ENCODE data around the gene CSE1L. TPM values are rescaled to one million over a fixed set of nuclear protein-coding genes. Genes with fewer than 3 reads are reported as not detected.
"Not testable (repeated sequence)": the region's sequence is repeated elsewhere in the genome, so short reads cannot be mapped to it uniquely, and the experiment has no call there.

CSE1L gene
- total RNA-seq, 4 donors from 2014 or later, result 42.8 to 56.6 (median 45.0) TPM

GRCh38 chr20:49096203-49096730 lies 50.2 kb downstream of the CSE1L start:
- peaks cover 3 to 10% of the 10 kb centered on the region in 2 donors for H3K4me1 ChIP-seq
- no peak for DNase-seq
- WGBS, 2 donors, result 85 to 92% methylated on average over 7 of the region's 7 CpGs
- peaks cover 23 to 38% of the 10 kb centered on the region in 2 donors for H3K36me3 ChIP-seq
- H3K9me3 ChIP-seq, result no peaks in the 10 kb centered on the region
- no peak for TF ChIP-seq POLR2A (IDR thresholded peaks at IDR 0.05)
- TF ChIP-seq CTCF (IDR thresholded peaks at IDR 0.05), result no peak
- H3K4me3 ChIP-seq (replicated peaks in 1 of 3), result no peak overlapping the region
- intact Hi-C loops (cut with DNase I), result no loop called here
- H3K27ac ChIP-seq, result no peak overlapping the region
- H3K27me3 ChIP-seq, result no peaks in the 10 kb centered on the region

- Histone ChIP-seq H3K9me3 (no peaks in the 10 kb centered on the region), H3K36me3 (peaks cover 15 to 36% of the 10 kb centered on the region in 2 donors), H3K4me3 (replicated peaks in 1 of 3) (no peak overlapping the region), H3K27ac (no peak overlapping the region), H3K4me1 (peaks cover 3 to 10% of the 10 kb centered on the region in 2 donors), H3K27me3 (no peaks in the 10 kb centered on the region)
- TF ChIP-seq CTCF (IDR thresholded peaks at IDR 0.05), result no peak
- TF ChIP-seq POLR2A (IDR thresholded peaks at IDR 0.05), result no peak
- intact Hi-C loops (cut with DNase I), result no loop called here
- peak; percentile 45 to 54 for DNase-seq
- WGBS, 2 donors, result 50 to 71% methylated on average over 6 to 7 of the region's 7 CpGs
Measured at GRCh38 chr20:49097159-49097558, 51.0 kb downstream of the CSE1L start.

GRCh38 chr20:49098136-49098535 lies 52.0 kb downstream of the CSE1L start:
- no peak overlapping the region for H3K27ac ChIP-seq
- H3K27me3 ChIP-seq, result no peaks in the 10 kb centered on the region
- no peak for DNase-seq
- H3K4me1 ChIP-seq, result peaks cover 3 to 10% of the 10 kb centered on the region in 2 donors
- intact Hi-C loops (cut with DNase I), result no loop called here
- WGBS, 2 donors, result 94 to 96% methylated on average over 4 of the region's 4 CpGs
- no peak overlapping the region for H3K4me3 ChIP-seq (replicated peaks in 1 of 3)
- H3K9me3 ChIP-seq, result no peaks in the 10 kb centered on the region
- no peak for TF ChIP-seq POLR2A (IDR thresholded peaks at IDR 0.05)
- peaks cover 15 to 40% of the 10 kb centered on the region in 2 donors for H3K36me3 ChIP-seq

GRCh38 chr20:49099011-49099410 lies 52.9 kb downstream of the CSE1L start:
- WGBS, 2 donors, result 58 to 67% methylated on average over 3 of the region's 3 CpGs
- peaks cover 15 to 47% of the 10 kb centered on the region in 2 donors for H3K36me3 ChIP-seq
- intact Hi-C loops (cut with DNase I), result no loop called here

GRCh38 chr20:49100292-49100691 lies 54.2 kb downstream of the CSE1L start:
- DNase-seq; H3K27me3 ChIP-seq; H3K27ac ChIP-seq; intact Hi-C loops (cut with DNase I); H3K4me3 ChIP-seq (replicated peaks in 1 of 3); H3K9me3 ChIP-seq: not testable (repeated sequence)
- WGBS, 2 donors, result 74 to 81% methylated on average over 5 of the region's 5 CpGs
- Histone ChIP-seq H3K36me3 (peaks cover 13 to 45% of the 10 kb centered on the region in 2 donors), H3K4me1 (peaks cover 3 to 10% of the 10 kb centered on the region in 2 donors)

More at GRCh38 chr20:49099011-49099410, 52.9 kb downstream of the CSE1L start:
- Histone ChIP-seq H3K4me3 (replicated peaks in 1 of 3) (no peak overlapping the region), H3K4me1 (peaks cover 3 to 10% of the 10 kb centered on the region in 2 donors), H3K27me3 (no peaks in the 10 kb centered on the region), H3K9me3 (no peaks in the 10 kb centered on the region), H3K27ac (peak overlapping the region in 1 of 3 donors; percentile 19)
- peak; percentile 64 to 70 for DNase-seq
- no peak for TF ChIP-seq POLR2A (IDR thresholded peaks at IDR 0.05)

- peaks cover 3 to 10% of the 10 kb centered on the region in 2 donors for H3K4me1 ChIP-seq
- H3K27ac ChIP-seq, result no peak overlapping the region
- no peaks in the 10 kb centered on the region for H3K27me3 ChIP-seq
- no peak for DNase-seq
- no peak overlapping the region for H3K4me3 ChIP-seq (replicated peaks in 1 of 3)
- intact Hi-C loops (cut with DNase I), result no loop called here
- WGBS, 2 donors, result 90 to 94% methylated on average over 4 of the region's 4 CpGs
- H3K9me3 ChIP-seq, result no peaks in the 10 kb centered on the region
- peaks cover 7 to 40% of the 10 kb centered on the region in 2 donors for H3K36me3 ChIP-seq
- no peak for TF ChIP-seq POLR2A (IDR thresholded peaks at IDR 0.05)
- TF ChIP-seq CTCF (IDR thresholded peaks at IDR 0.05), result no peak
Measured at GRCh38 chr20:49100972-49101371, 54.9 kb downstream of the CSE1L start.
